Measurements from ENCODE around the gene SSH2. TPM values are rescaled to one million over a fixed set of nuclear protein-coding genes. Genes with fewer than 3 reads are reported as not detected.

The SSH2 gene
- polyA plus RNA-seq, 3 donors, result 31.9 to 66.6 (median 54.0) TPM

- Histone ChIP-seq H3K4me1 (ENCODE audit: control insufficient read depth in 1 of 2, insufficient read depth in 2 of 2, low read length in 2 of 2) (peaks cover 25 to 28% of the 10 kb centered on the region in 2 donors), H3K27me3 (ENCODE audit: control insufficient read depth in 2 of 2, insufficient read depth in 2 of 2, low read length in 2 of 2) (no peaks in the 10 kb centered on the region), H2AFZ (ENCODE audit: insufficient read depth, low read depth, low read length, poor library complexity, severe bottlenecking) (no peak overlapping the region), H3K4me3 (replicated peaks in 1 of 3; ENCODE audit: low read depth in 2 of 3, low read length in 3 of 3) (no peak overlapping the region), H3K9me3 (replicated peaks in 1 of 2; ENCODE audit: control insufficient read depth in 1 of 2, insufficient read depth in 1 of 2, low read length in 2 of 2) (no peaks in the 10 kb centered on the region), H3K4me2 (replicated peaks; ENCODE audit: extremely low read depth, low read length, poor library complexity, severe bottlenecking) (no peak overlapping the region), H3K27ac (ENCODE audit: low read depth in 1 of 2, low read length in 2 of 2) (no peak overlapping the region), H3K9ac (ENCODE audit: insufficient read depth, low read length, poor library complexity, severe bottlenecking) (no peak overlapping the region), H3K79me2 (ENCODE audit: insufficient read depth, low read length) (peaks cover 5% of the 10 kb centered on the region), H4K20me1 (ENCODE audit: insufficient read depth, low read length) (no peaks in the 10 kb centered on the region), H3K36me3 (replicated peaks in 1 of 2; ENCODE audit: control insufficient read depth in 1 of 2, insufficient read depth in 2 of 2, low read length in 2 of 2) (no peaks in the 10 kb centered on the region)
- peaks cover 7 to 10% of the 10 kb centered on the region in 2 donors for H3K36me3 Mint-ChIP-seq
- H3K27me3 Mint-ChIP-seq (ENCODE audit: low read depth in 3 of 3), result peaks cover 0 to 2% (median 0%) of the 10 kb centered on the region in 3 donors
- peak in 1 of 3 donors; percentile 23 for DNase-seq
- 91% methylated on average over 6 of the region's 6 CpGs for WGBS (ENCODE audit: insufficient coverage)
- H3K27ac Mint-ChIP-seq, result peak overlapping the region in 1 of 7 donors; percentile 71
- no peak for TF ChIP-seq CTCF (IDR thresholded peaks at IDR 0.05)
- H3K9me3 Mint-ChIP-seq, result no peaks in the 10 kb centered on the region
- intact Hi-C loops (cut with micrococcal nuclease), result no loop called here
- peaks cover 31% of the 10 kb centered on the region for H3K4me1 Mint-ChIP-seq
- no peak overlapping the region for H3K4me3 Mint-ChIP-seq
These were observed 91.1 kb downstream of the SSH2 start for GRCh38 chr17:29838961-29839360.

GRCh38 chr17:29837531-29837930, 92.5 kb downstream of the SSH2 start:
- Histone ChIP-seq H3K9me3 (replicated peaks in 1 of 2; ENCODE audit: control insufficient read depth in 1 of 2, insufficient read depth in 1 of 2, low read length in 2 of 2) (no peaks in the 10 kb centered on the region), H3K4me3 (replicated peaks in 1 of 3; ENCODE audit: low read depth in 2 of 3, low read length in 3 of 3) (no peak overlapping the region), H3K4me2 (replicated peaks; ENCODE audit: extremely low read depth, low read length, poor library complexity, severe bottlenecking) (no peak overlapping the region), H3K4me1 (ENCODE audit: control insufficient read depth in 1 of 2, insufficient read depth in 2 of 2, low read length in 2 of 2) (peaks cover 25 to 28% of the 10 kb centered on the region in 2 donors), H4K20me1 (ENCODE audit: insufficient read depth, low read length) (no peaks in the 10 kb centered on the region), H3K79me2 (ENCODE audit: insufficient read depth, low read length) (peaks cover 5% of the 10 kb centered on the region), H3K9ac (ENCODE audit: insufficient read depth, low read length, poor library complexity, severe bottlenecking) (no peak overlapping the region), H3K36me3 (replicated peaks in 1 of 2; ENCODE audit: control insufficient read depth in 1 of 2, insufficient read depth in 2 of 2, low read length in 2 of 2) (no peaks in the 10 kb centered on the region), H3K27me3 (ENCODE audit: control insufficient read depth in 2 of 2, insufficient read depth in 2 of 2, low read length in 2 of 2) (no peaks in the 10 kb centered on the region), H3K27ac (ENCODE audit: low read depth in 1 of 2, low read length in 2 of 2) (peak overlapping the region; percentile 42 to 71), H2AFZ (ENCODE audit: insufficient read depth, low read depth, low read length, poor library complexity, severe bottlenecking) (no peak overlapping the region)
- H3K27ac Mint-ChIP-seq, result peak overlapping the region in 4 of 7 donors; percentile 46 to 70 (median 55)
- intact Hi-C loops (cut with micrococcal nuclease), result no loop called here
- no peak for DNase-seq
- peaks cover 0 to 2% (median 0%) of the 10 kb centered on the region in 3 donors for H3K27me3 Mint-ChIP-seq (ENCODE audit: low read depth in 3 of 3)
- peaks cover 6 to 7% of the 10 kb centered on the region in 2 donors for H3K36me3 Mint-ChIP-seq
- H3K4me1 Mint-ChIP-seq, result peaks cover 31% of the 10 kb centered on the region
- H3K9me3 Mint-ChIP-seq, result no peaks in the 10 kb centered on the region
- H3K4me3 Mint-ChIP-seq, result no peak overlapping the region
- TF ChIP-seq CTCF (IDR thresholded peaks at IDR 0.05), result no peak
- 96% methylated on average over 6 of the region's 7 CpGs for WGBS (ENCODE audit: insufficient coverage)
